ENCODE data around the gene MYBPC2.

DNA sequence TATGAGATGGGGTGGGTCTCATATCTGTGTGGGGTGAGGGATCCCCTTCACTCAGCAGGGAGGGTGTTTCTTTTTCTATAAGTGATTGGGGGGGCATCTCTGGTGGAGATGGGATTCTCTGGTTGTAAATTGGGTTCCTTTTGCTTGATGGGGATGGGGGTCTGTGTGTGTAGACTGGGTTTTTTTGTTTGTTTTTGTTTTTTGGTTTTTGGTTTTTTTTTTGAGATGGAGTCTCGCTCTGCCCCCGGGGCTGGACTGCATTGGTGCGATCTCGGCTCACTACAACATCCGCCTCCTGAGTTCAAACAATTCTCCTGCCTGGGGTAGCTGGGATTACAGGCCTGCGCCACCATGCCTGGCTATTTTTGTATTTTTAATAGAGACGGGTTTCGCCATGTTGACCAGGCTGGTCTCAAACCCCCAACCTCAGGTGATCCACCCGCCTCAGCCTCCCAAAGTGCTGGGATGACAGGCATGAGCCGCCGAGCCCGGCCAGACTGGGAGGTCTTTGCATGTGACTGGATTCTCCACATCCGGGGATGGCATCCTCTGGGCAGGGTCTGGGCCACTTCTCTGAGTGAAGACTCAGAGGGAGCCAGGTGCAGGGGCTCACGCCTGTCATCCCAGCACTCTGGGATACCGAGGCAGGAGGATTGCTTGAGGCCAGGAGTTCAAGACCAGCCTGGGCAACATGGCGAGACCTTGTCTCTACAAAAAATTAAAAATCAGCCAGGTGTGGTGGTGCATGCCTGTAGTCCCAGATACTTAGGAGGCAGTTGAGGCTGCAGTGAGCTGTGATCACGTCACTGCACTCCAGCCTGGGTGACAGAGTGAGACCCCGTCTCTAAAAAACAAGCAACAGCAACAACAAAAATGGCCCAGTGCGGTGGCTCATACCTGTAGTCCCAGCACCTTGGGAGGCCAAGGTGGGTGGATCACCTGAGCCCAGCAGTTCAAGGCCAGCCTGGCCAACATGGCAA lies 799 bp downstream of the MYBPC2 start:
- TF ChIP-seq BCL6B (tag by site-specific recombination; IDR thresholded peaks at IDR 0.05) (no peak), CTCF (tag by site-specific recombination; IDR thresholded peaks at IDR 0.05) (no peak), ZNF10 (tag by site-specific recombination; IDR thresholded peaks at IDR 0.05) (no peak), YY1 (tag by site-specific recombination; IDR thresholded peaks at IDR 0.05) (no peak)
